SU-DHL-6 (cell line): Measurements from ENCODE around the gene UBL5.

Source experiments
- H2AFZ ChIP-seq: fragments of 200-600 bp; sonication (generic); 2 replicates; pipeline ENCODE4 v1.6.1; 2014; ENCODE audit warnings: low read depth, mild to moderate bottlenecking, moderate library complexity, mixed read lengths, antibody characterized with exemption, low read length; ENCODE audit not compliant: severe bottlenecking
- H3F3A ChIP-seq: fragments of 200-600 bp; shearing (Covaris generic); 2 replicates; pipeline ENCODE4 v1.6.0; 2016; ENCODE audit warnings: antibody characterized with exemption, mild to moderate bottlenecking; ENCODE audit not compliant: insufficient read depth
- H3K27ac ChIP-seq: fragments of 200-600 bp; sonication (generic); 2 replicates; pipeline ENCODE4 v1.5.1; 2016; ENCODE audit warnings: low read depth, mild to moderate bottlenecking, low read length, moderate library complexity, mixed read lengths
- H3K27me3 ChIP-seq: fragments of 200-600 bp; sonication (generic), shearing (Covaris generic); 2 replicates; pipeline ENCODE4 v1.6.0; 2014; ENCODE audit warnings: mild to moderate bottlenecking, low read length
- H3K36me3 ChIP-seq: fragments of 200-600 bp; sonication (generic); 2 replicates; pipeline ENCODE4 v1.6.1; 2014; ENCODE audit warnings: mild to moderate bottlenecking, low read length, mixed read lengths
- H3K4me2 ChIP-seq: fragments of 300-600, 200-600 bp; shearing (Covaris generic), sonication (generic); 2 replicates; pipeline ENCODE4 v1.6.0; 2014; ENCODE audit warnings: low read length, low read depth, mild to moderate bottlenecking; ENCODE audit not compliant: poor library complexity, severe bottlenecking
- H3K4me3 ChIP-seq: fragments of 200-600 bp; sonication (generic); 2 replicates; pipeline ENCODE4 v1.5.1; 2014; ENCODE audit warnings: antibody characterized with exemption, low read length, mild to moderate bottlenecking, mixed read lengths; ENCODE audit not compliant: insufficient read depth, poor library complexity, severe bottlenecking
- H3K79me2 ChIP-seq: fragments of 200-600 bp; sonication (generic); 2 replicates; pipeline ENCODE4 v1.6.1; 2014; ENCODE audit warnings: mild to moderate bottlenecking, low read length, moderate library complexity; ENCODE audit not compliant: insufficient read depth
- H3K9ac ChIP-seq: fragments of 200-600 bp; sonication (generic); 2 replicates; pipeline ENCODE4 v1.7.0; 2014; ENCODE audit warnings: mild to moderate bottlenecking, low read length
- H3K9me2 ChIP-seq: fragments of 200-600 bp; sonication (generic); replicated peaks from 2 replicates; pipeline ENCODE4 v1.6.1; 2014; ENCODE audit warnings: low read length; ENCODE audit not compliant: insufficient read depth
- H3K9me3 ChIP-seq: fragments of 200-600 bp; sonication (generic); 2 replicates; pipeline ENCODE4 v1.6.1; 2014; ENCODE audit warnings: low read length, mixed read lengths; ENCODE audit not compliant: insufficient read depth
- H4K20me1 ChIP-seq: fragments of 200-600 bp; sonication (generic); 2 replicates; pipeline ENCODE4 v1.6.1; 2014; ENCODE audit warnings: low read depth, mild to moderate bottlenecking, antibody characterized with exemption, low read length, moderate library complexity, mixed read lengths
- CTCF ChIP-seq: fragments of 200-600 bp; sonication (generic); IDR thresholded peaks from one replicate; pipeline ENCODE4 v1.5.1; 2017; ENCODE audit warnings: antibody characterized with exemption, mild to moderate bottlenecking, low read length, moderate library complexity; ENCODE audit not compliant: insufficient read depth, poor library complexity, severe bottlenecking
- EZH2phosphoT487 ChIP-seq: fragments of 200-600 bp; sonication (generic), shearing (Covaris generic); conservative IDR thresholded peaks from 2 replicates; pipeline ENCODE4 v1.6.1; 2018; ENCODE audit warnings: mild to moderate bottlenecking, antibody characterized with exemption, low read length, moderate library complexity, mixed read lengths

Gene UBL5

GRCh38 chr19:9857076-9857721, 29.5 kb downstream of the UBL5 start:
- Histone ChIP-seq H3K27me3 (no peaks in the 10 kb centered on the region), H3K36me3 (no peaks in the 10 kb centered on the region), H3K4me3 (no peak overlapping the region), H3K4me2 (no peak overlapping the region), H3K79me2 (no peaks in the 10 kb centered on the region), H2AFZ (no peak overlapping the region), H3F3A (no peaks in the 10 kb centered on the region), H4K20me1 (no peaks in the 10 kb centered on the region), H3K9me2 (no peaks in the 10 kb centered on the region), H3K27ac (no peak overlapping the region), H3K9ac (no peak overlapping the region), H3K9me3 (no peaks in the 10 kb centered on the region)
- TF ChIP-seq CTCF: no peak
- no peak for TF ChIP-seq EZH2phosphoT487

- Histone ChIP-seq H3F3A (no peaks in the 10 kb centered on the region), H3K27me3 (no peaks in the 10 kb centered on the region), H4K20me1 (no peaks in the 10 kb centered on the region), H3K9me2 (no peaks in the 10 kb centered on the region), H3K9me3 (no peaks in the 10 kb centered on the region), H3K9ac (no peak overlapping the region), H3K27ac (no peak overlapping the region), H3K79me2 (no peaks in the 10 kb centered on the region), H3K36me3 (no peaks in the 10 kb centered on the region), H3K4me3 (no peak overlapping the region), H2AFZ (no peak overlapping the region), H3K4me2 (no peak overlapping the region)
- no peak for TF ChIP-seq EZH2phosphoT487
- no peak for TF ChIP-seq CTCF
These were observed 30.4 kb downstream of the UBL5 start for GRCh38 chr19:9857920-9858746.

GRCh38 chr19:9858766-9859165, 31.0 kb downstream of the UBL5 start:
- TF ChIP-seq CTCF (no peak), EZH2phosphoT487 (no peak)

More at GRCh38 chr19:9858766-9859165, 31.0 kb downstream of the UBL5 start:
- Histone ChIP-seq H3K9me3 (no peaks in the 10 kb centered on the region), H3K4me2 (no peak overlapping the region), H4K20me1 (no peaks in the 10 kb centered on the region), H3F3A (no peaks in the 10 kb centered on the region), H3K4me3 (no peak overlapping the region), H3K9ac (no peak overlapping the region), H3K27me3 (no peaks in the 10 kb centered on the region), H3K27ac (no peak overlapping the region), H2AFZ (no peak overlapping the region), H3K9me2 (no peaks in the 10 kb centered on the region), H3K36me3 (no peaks in the 10 kb centered on the region), H3K79me2 (no peaks in the 10 kb centered on the region)
